HG03280 (cell line): ENCODE measurements around the gene ACSF2.
"Not testable (repeated sequence)": the region's sequence is repeated elsewhere in the genome, so short reads cannot be mapped to it uniquely, and the experiment has no call there.

Source experiments
- ATAC-seq: cut with Tn5 transposase; IDR thresholded peaks from one replicate; pipeline ENCODE4 v1.9.1; 2021; ENCODE audit warnings: mild to moderate bottlenecking, moderate library complexity; ENCODE audit not compliant: unreplicated experiment

The ACSF2 gene

GRCh38 chr17:50425682-50426471 is at the start of gene ACSF2:
ACSF2 (plus strand) TSS chr17:50426218; CDS start chr17:50426262, 44 bp downstream.
- peak; percentile 66 for ATAC-seq

GRCh38 chr17:50379351-50380132 is 46.5 kb upstream of the ACSF2 start:
- no peak for ATAC-seq

- ATAC-seq = no peak
Observed at GRCh38 chr17:50380369-50381259, 45.4 kb upstream of the ACSF2 start.

GRCh38 chr17:50381260-50381815 is 44.7 kb upstream of the ACSF2 start:
- ATAC-seq = no peak

- no peak for ATAC-seq
Observed at GRCh38 chr17:50381920-50382319, 44.1 kb upstream of the ACSF2 start.

- ATAC-seq = no peak
Observed at GRCh38 chr17:50382931-50383330, 43.1 kb upstream of the ACSF2 start.

GRCh38 chr17:50386510-50386909 is 39.5 kb upstream of the ACSF2 start:
- ATAC-seq = no peak

- ATAC-seq = no peak
Observed at GRCh38 chr17:50388728-50389127, 37.3 kb upstream of the ACSF2 start.

GRCh38 chr17:50389534-50389933 is 36.5 kb upstream of the ACSF2 start:
- no peak for ATAC-seq

GRCh38 chr17:50392621-50393020 is 33.4 kb upstream of the ACSF2 start:
- ATAC-seq = no peak

GRCh38 chr17:50393700-50394099 is 32.3 kb upstream of the ACSF2 start:
- ATAC-seq = no peak

- no peak for ATAC-seq
Observed at GRCh38 chr17:50394711-50395110, 31.3 kb upstream of the ACSF2 start.

GRCh38 chr17:50396261-50397110 is 29.5 kb upstream of the ACSF2 start:
- ATAC-seq = no peak

- peak; percentile 94 for ATAC-seq
Observed at GRCh38 chr17:50397111-50397918, 28.7 kb upstream of the ACSF2 start, which contains the start of gene LRRC59. LRRC59 (minus strand) TSS chr17:50397523; CDS start chr17:50397317, 206 bp downstream.

GRCh38 chr17:50397919-50398285 is 28.1 kb upstream of the ACSF2 start:
- ATAC-seq = no peak

GRCh38 chr17:50398672-50399071 is 27.3 kb upstream of the ACSF2 start:
- not testable (repeated sequence) for ATAC-seq

GRCh38 chr17:50399591-50399990 is 26.4 kb upstream of the ACSF2 start:
- ATAC-seq = not testable (repeated sequence)

- ATAC-seq = not testable (repeated sequence)
Observed at GRCh38 chr17:50405351-50405750, 20.7 kb upstream of the ACSF2 start.

- no peak for ATAC-seq
Observed at GRCh38 chr17:50406578-50406977, 19.4 kb upstream of the ACSF2 start.
